Sigmoid colon (tissue), 7 donors: ENCODE results near the gene ADD3. TPM values are rescaled to one million over a fixed set of nuclear protein-coding genes. Genes with fewer than 3 reads are reported as not detected.

Experiments used
- DNase-seq: peaks from one replicate; pipeline ENCODE4 v3.0.0-alpha.2; 2019
- H3K27ac ChIP-seq, 4 donors: fragments of 200-600 bp; sonication (generic); one replicate each; pipeline ENCODE4 v1.5.1; 2016 to 2019; ENCODE audit warnings: mild to moderate bottlenecking in 1 of 4
- H3K27me3 ChIP-seq, 3 donors: fragments of 200-600 bp; sonication (generic); one replicate each; pipeline ENCODE4 v1.5.1; 2019; ENCODE audit warnings: mild to moderate bottlenecking in 1 of 3
- H3K36me3 ChIP-seq, 4 donors: fragments of 200-600 bp; sonication (generic); one replicate each; pipeline ENCODE4 v1.5.1; 2016 to 2019
- H3K4me1 ChIP-seq, 4 donors: fragments of 200-600 bp; sonication (generic); one replicate each; pipeline ENCODE4 v1.5.1; 2017 to 2019
- H3K4me3 ChIP-seq, 4 donors: fragments of 200-600 bp; sonication (generic); one replicate each; pipeline ENCODE4 v1.5.1; 2017 to 2019; ENCODE audit warnings: mild to moderate bottlenecking in 2 of 4, moderate library complexity in 1 of 4
- H3K9me3 ChIP-seq, 4 donors: fragments of 200-600 bp in 3 of 4; sonication (generic) in 3 of 4; one replicate each; pipeline versions ENCODE4 v1.5.1 to v1.6.1; 2013 to 2019
- EP300 ChIP-seq, 4 donors: sonication (generic); formaldehyde crosslinking; IDR thresholded peaks; one replicate each; pipeline ENCODE4 v1.6.1; 2017; ENCODE audit warnings: antibody characterized with exemption in 4 of 4
- POLR2A ChIP-seq, 2 donors: fragments of 450-650 bp; IDR thresholded peaks; one replicate each; pipeline ENCODE4 v1.6.1; 2016; ENCODE audit warnings: antibody characterized with exemption in 2 of 2, mild to moderate bottlenecking in 2 of 2, moderate library complexity in 2 of 2
- POLR2AphosphoS5 ChIP-seq, 4 donors: sonication (generic); formaldehyde crosslinking; IDR thresholded peaks; one replicate each; pipeline ENCODE4 v1.6.1; 2017; ENCODE audit warnings: antibody characterized with exemption in 4 of 4
- WGBS, 2 donors: extraction: QIAGEN DNeasy Blood & Tissue Kit; methylation state at CpG; one replicate each; pipeline ENCODE4 v1.1.7; 2013; 5-methylcytosine and 5-hydroxymethylcytosine counted together
- intact Hi-C: fragments of 100-400 bp; cut with DNase I; formaldehyde crosslinking; loops from one replicate; pipeline ENCODE4 v1.15.1; 2023
- polyA plus RNA-seq, 3 donors: library from polyadenylated mRNA; stranded (reverse); fragments of 200-250 nt; gene quantifications; one replicate each; pipeline ENCODE4 v1.2.3, GENCODE V29; 2013
- total RNA-seq, 4 donors: library from RNA; depleted of rRNA; stranded (reverse); fragments of >200 nt; gene quantifications; one replicate each; pipeline ENCODE4 v1.1.0, GENCODE V29; 2016
- TF ChIP-seq, protein P1 (sequence below), 4 experiments: fragments of 450-650 bp in 3 of 4; fragments of 200-600 bp in 1 of 4; IDR thresholded peaks; one replicate each; pipeline ENCODE4 v1.5.1; 2016 to 2019; ENCODE audit warnings: antibody characterized with exemption in 4 of 4, mild to moderate bottlenecking in 3 of 4, moderate library complexity in 2 of 4
- donor health status: healthy with polysubstance abuse.
- donor health status: Bipolar disorder and iron deficiency.
- donor health status: healthy.

The ADD3 gene
- total and polyA plus RNA-seq, 7 donors = 29.6 to 145 (median 91.2) TPM

DNA sequence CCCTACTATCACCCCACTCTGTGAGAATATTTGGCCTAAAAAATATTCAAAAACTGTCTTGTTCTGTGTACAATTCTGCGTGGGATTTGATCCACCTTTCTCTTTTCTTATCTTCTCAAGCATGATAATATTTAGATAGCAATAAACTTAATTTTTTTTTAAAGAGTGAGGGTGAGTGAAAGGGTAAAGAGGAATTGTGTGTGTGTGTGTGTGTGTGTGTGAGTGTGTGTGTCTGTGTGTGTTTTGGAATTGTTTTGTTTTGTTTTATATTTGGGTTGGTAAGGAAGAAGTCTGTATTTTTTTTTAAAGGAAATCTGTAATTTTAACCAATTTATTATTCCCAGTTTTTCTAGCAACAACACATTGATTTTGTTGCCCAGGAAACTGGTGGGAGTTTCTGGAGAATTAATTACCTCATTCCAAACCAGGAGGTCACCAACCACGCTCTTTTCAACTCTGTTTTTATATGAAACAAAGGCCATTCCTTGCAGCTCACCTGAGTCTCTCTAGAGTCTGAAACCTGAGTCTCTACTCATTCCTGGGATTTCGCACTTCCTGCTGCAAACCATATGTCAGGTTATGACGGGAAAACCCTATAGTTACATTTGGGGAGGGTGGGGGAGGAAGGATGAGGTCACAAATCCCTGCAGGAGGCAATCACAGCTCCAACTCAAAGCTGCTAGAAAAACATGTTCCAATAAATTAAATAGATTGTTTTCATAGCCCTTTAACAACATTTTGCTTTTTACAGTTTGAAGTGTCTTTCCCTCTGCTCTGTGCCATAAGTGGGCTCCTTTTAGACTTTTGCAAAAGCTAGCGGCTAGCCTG is 46.4 kb upstream of the ADD3 start:
- H3K4me1 ChIP-seq = peaks cover 0 to 13% (median 3%) of the 10 kb centered on the region in 4 donors
- H3K27ac ChIP-seq = no peak overlapping the region
- no peak for TF ChIP-seq POLR2A (IDR thresholded peaks at IDR 0.05)
- no peak for TF ChIP-seq EP300 (IDR thresholded peaks at IDR 0.05)
- no peak for TF ChIP-seq POLR2AphosphoS5 (IDR thresholded peaks at IDR 0.05)
- TF ChIP-seq, protein P1, sequence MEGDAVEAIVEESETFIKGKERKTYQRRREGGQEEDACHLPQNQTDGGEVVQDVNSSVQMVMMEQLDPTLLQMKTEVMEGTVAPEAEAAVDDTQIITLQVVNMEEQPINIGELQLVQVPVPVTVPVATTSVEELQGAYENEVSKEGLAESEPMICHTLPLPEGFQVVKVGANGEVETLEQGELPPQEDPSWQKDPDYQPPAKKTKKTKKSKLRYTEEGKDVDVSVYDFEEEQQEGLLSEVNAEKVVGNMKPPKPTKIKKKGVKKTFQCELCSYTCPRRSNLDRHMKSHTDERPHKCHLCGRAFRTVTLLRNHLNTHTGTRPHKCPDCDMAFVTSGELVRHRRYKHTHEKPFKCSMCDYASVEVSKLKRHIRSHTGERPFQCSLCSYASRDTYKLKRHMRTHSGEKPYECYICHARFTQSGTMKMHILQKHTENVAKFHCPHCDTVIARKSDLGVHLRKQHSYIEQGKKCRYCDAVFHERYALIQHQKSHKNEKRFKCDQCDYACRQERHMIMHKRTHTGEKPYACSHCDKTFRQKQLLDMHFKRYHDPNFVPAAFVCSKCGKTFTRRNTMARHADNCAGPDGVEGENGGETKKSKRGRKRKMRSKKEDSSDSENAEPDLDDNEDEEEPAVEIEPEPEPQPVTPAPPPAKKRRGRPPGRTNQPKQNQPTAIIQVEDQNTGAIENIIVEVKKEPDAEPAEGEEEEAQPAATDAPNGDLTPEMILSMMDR (IDR thresholded peaks at IDR 0.05) = no peak
- no peaks in the 10 kb centered on the region for H3K27me3 ChIP-seq
- no peaks in the 10 kb centered on the region for H3K36me3 ChIP-seq
- no peak for DNase-seq
- no peak overlapping the region for H3K4me3 ChIP-seq
- intact Hi-C loops = no loop called here
- H3K9me3 ChIP-seq = no peaks in the 10 kb centered on the region
- 30 to 65% methylated on average over 5 of the region's 5 CpGs for WGBS, 2 donors

DNA sequence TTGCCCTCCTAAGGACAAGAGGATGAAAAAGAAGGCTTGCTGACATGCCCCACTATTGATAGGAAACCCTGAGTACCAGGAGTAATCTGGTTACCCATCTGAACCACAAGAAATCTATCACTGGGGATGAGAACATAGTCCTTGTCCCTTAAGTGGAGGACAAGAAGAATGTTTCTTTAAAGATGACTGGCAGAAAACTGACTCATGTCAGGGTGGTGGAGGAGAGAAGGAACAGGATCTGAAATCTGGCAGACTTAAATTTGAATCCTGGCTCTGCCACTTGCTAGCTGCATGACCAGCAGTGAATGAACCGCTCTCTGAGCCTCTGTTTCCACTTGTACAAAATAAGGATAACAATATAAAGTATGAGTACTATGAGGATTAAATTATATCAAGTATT is 45.5 kb upstream of the ADD3 start:
- H3K27ac ChIP-seq = no peak overlapping the region
- H3K27me3 ChIP-seq = no peaks in the 10 kb centered on the region
- WGBS, 2 donors = 91 to 92% methylated on average over 1 of the region's 1 CpG
- peaks cover 0 to 21% (median 6%) of the 10 kb centered on the region in 4 donors for H3K4me1 ChIP-seq
- no peak for DNase-seq
- H3K4me3 ChIP-seq = no peak overlapping the region
- intact Hi-C loops = no loop called here
- no peaks in the 10 kb centered on the region for H3K36me3 ChIP-seq
- no peaks in the 10 kb centered on the region for H3K9me3 ChIP-seq
- TF ChIP-seq EP300 (IDR thresholded peaks at IDR 0.05) (no peak), POLR2A (IDR thresholded peaks at IDR 0.05) (no peak), POLR2AphosphoS5 (IDR thresholded peaks at IDR 0.05) (no peak)
- TF ChIP-seq, protein P1 (IDR thresholded peaks at IDR 0.05) = no peak

DNA sequence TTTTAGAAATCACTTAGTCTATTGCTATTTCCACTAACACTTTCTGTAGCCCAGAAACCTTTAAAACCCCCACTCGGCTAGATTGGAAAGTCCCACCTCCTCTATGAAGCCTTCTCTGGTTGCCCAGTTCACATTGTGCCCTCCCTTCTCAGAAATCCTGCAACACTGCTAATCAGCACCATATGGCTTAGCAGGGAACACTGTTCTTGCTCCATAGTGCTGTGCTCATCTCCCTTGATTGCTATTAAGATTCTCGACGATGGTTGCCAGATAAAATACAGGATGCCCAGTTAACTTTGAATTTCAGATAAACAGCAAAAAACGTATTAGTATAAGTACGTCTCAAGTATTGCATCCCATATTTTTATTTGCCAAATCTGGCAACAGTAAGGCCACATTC is 44.3 kb upstream of the ADD3 start:
- intact Hi-C loops = no loop called here
- 85 to 92% methylated on average over 5 of the region's 5 CpGs for WGBS, 2 donors
- no peaks in the 10 kb centered on the region for H3K9me3 ChIP-seq

DNA sequence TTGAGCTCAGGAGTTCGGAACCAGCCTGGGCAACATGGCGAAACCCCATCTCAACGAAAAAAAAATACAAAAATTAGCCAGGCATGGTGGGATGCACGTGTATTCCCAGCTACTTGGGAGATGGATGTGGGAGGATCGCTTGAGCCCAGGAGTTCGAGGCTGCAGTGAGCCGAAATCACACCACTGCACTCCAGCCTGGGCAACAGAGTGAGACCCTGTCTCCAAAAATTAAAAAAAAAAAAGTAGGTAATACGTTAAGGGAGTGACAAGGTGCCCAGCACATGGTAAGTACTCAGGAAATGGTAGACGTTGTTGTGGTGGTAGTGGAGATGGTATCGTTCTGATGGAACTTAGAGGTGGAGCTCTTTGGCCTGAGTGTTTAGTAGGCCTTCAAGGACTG is 43.5 kb upstream of the ADD3 start:
- peaks cover 0 to 29% (median 11%) of the 10 kb centered on the region in 4 donors for H3K4me1 ChIP-seq
- DNase-seq = no peak
- H3K27ac ChIP-seq = no peak overlapping the region
- intact Hi-C loops = no loop called here
- no peak overlapping the region for H3K4me3 ChIP-seq
- H3K36me3 ChIP-seq = no peaks in the 10 kb centered on the region
- no peaks in the 10 kb centered on the region for H3K27me3 ChIP-seq
- TF ChIP-seq, protein P1 (IDR thresholded peaks at IDR 0.05) = no peak
- WGBS, 2 donors = 84 to 92% methylated on average over 10 of the region's 10 CpGs
- H3K9me3 ChIP-seq = no peaks in the 10 kb centered on the region

More for the DNA sequence above, 44.3 kb upstream of the ADD3 start:
- Histone ChIP-seq H3K27ac (no peak overlapping the region), H3K4me1 (peaks cover 0 to 29% (median 11%) of the 10 kb centered on the region in 4 donors), H3K27me3 (no peaks in the 10 kb centered on the region), H3K4me3 (no peak overlapping the region), H3K36me3 (no peaks in the 10 kb centered on the region)
- TF ChIP-seq POLR2AphosphoS5 (IDR thresholded peaks at IDR 0.05) = no peak
- no peak for TF ChIP-seq EP300 (IDR thresholded peaks at IDR 0.05)
- TF ChIP-seq, protein P1 (IDR thresholded peaks at IDR 0.05) = no peak
- TF ChIP-seq POLR2A (IDR thresholded peaks at IDR 0.05) = no peak
- no peak for DNase-seq
